GF-D8 (cell line): Measurements from ENCODE around the gene HABP2.

ENCODE experiments used
- DNase-seq: peaks from one replicate; lab custom pipeline; 2025; lab: John Stamatoyannopoulos, UW

HABP2 gene

GRCh38 chr10:113527211-113527906 lies 25.5 kb upstream of the HABP2 start:
- DNase-seq = no peak

GRCh38 chr10:113528876-113529275 lies 24.0 kb upstream of the HABP2 start:
- DNase-seq = no peak

- no peak for DNase-seq
Observed at GRCh38 chr10:113529575-113529974, 23.3 kb upstream of the HABP2 start.

- DNase-seq = no peak
Observed at GRCh38 chr10:113530476-113530875, 22.4 kb upstream of the HABP2 start.

GRCh38 chr10:113532724-113533123 lies 20.1 kb upstream of the HABP2 start:
- no peak for DNase-seq

- DNase-seq = no peak
Observed at GRCh38 chr10:113533801-113534200, 19.1 kb upstream of the HABP2 start.

- no peak for DNase-seq
Observed at GRCh38 chr10:113534423-113534822, 18.4 kb upstream of the HABP2 start.

GRCh38 chr10:113537672-113538071 lies 15.2 kb upstream of the HABP2 start:
- no peak for DNase-seq

- no peak for DNase-seq
Observed at GRCh38 chr10:113538151-113538550, 14.7 kb upstream of the HABP2 start.

GRCh38 chr10:113539789-113540188 lies 13.1 kb upstream of the HABP2 start:
- no peak for DNase-seq

- DNase-seq = no peak
Observed at GRCh38 chr10:113540845-113541548, 11.9 kb upstream of the HABP2 start.

- DNase-seq = no peak
Observed at GRCh38 chr10:113541549-113541927, 11.3 kb upstream of the HABP2 start.

GRCh38 chr10:113543107-113543955 lies 9.5 kb upstream of the HABP2 start:
- no peak for DNase-seq

- DNase-seq = no peak
Observed at GRCh38 chr10:113544392-113544791, 8.5 kb upstream of the HABP2 start.

- DNase-seq = no peak
Observed at GRCh38 chr10:113547426-113547825, 5.4 kb upstream of the HABP2 start.

GRCh38 chr10:113549856-113550255 lies 3.0 kb upstream of the HABP2 start:
- DNase-seq = no peak

GRCh38 chr10:113550365-113550764 lies 2.5 kb upstream of the HABP2 start:
- DNase-seq = no peak

GRCh38 chr10:113552014-113552413 lies 839 bp upstream of the HABP2 start:
- no peak for DNase-seq

GRCh38 chr10:113553149-113553548 lies 296 bp downstream of the HABP2 start:
- no peak for DNase-seq

- no peak for DNase-seq
Observed at GRCh38 chr10:113554214-113554613, 1.4 kb downstream of the HABP2 start.

- DNase-seq = no peak
Observed at GRCh38 chr10:113555245-113555644, 2.4 kb downstream of the HABP2 start.

GRCh38 chr10:113555751-113556150 lies 2.9 kb downstream of the HABP2 start:
- no peak for DNase-seq

- DNase-seq = no peak
Observed at GRCh38 chr10:113557424-113557862, 4.6 kb downstream of the HABP2 start.
